ENCODE measurements around the gene NISCH. TPM values are rescaled to one million over a fixed set of nuclear protein-coding genes. Genes with fewer than 3 reads are reported as not detected.

Gene NISCH
- total and polyA plus RNA-seq, 2 experiments from 2014 or later, result 18.4 to 76.4 TPM

- H3K4me3 ChIP-seq, result no peak overlapping the region
- H3K36me3 ChIP-seq (ENCODE audit: insufficient read depth), result peaks cover 22% of the 10 kb centered on the region; the same call in 1 of the 2 replicates
- peaks cover 24% of the 10 kb centered on the region for H4K20me1 ChIP-seq (replicated peaks; ENCODE audit: insufficient read depth)
- no peaks in the 10 kb centered on the region for H3K9me2 ChIP-seq (ENCODE audit: insufficient read depth)
- H3K27ac ChIP-seq (ENCODE audit: low read depth), result no peak overlapping the region
- H3K9me3 Mint-ChIP-seq, result no peaks in the 10 kb centered on the region
- no peak for DNase-seq (ENCODE audit: low spot score)
- peak overlapping the region; percentile 88 for H3K4me3 Mint-ChIP-seq
- H3K4me1 Mint-ChIP-seq, result peaks cover 39% of the 10 kb centered on the region
- H3K4me1 ChIP-seq (ENCODE audit: insufficient read depth), result peaks cover 24% of the 10 kb centered on the region
- peaks cover 24% of the 10 kb centered on the region for H3K36me3 Mint-ChIP-seq (ENCODE audit: low read depth)
- H3K27ac Mint-ChIP-seq, result no peak overlapping the region
- TF ChIP-seq CREB1 (CRISPR knock-in tag; IDR thresholded peaks at IDR 0.05; ENCODE audit: low read depth) (no peak), ZNF331 (CRISPR knock-in tag; IDR thresholded peaks at IDR 0.05; ENCODE audit: low read depth) (no peak), NANOG (IDR thresholded peaks at IDR 0.05; ENCODE audit: borderline replicate concordance) (no peak), REST (IDR thresholded peaks at IDR 0.05; ENCODE audit: unreplicated experiment) (no peak), ETS1 (IDR thresholded peaks at IDR 0.05) (no peak), JUNB (IDR thresholded peaks at IDR 0.05; ENCODE audit: unreplicated experiment) (no peak), STAT1 (IDR thresholded peaks at IDR 0.05; ENCODE audit: unreplicated experiment) (no peak), ZNF462 (CRISPR knock-in tag; IDR thresholded peaks at IDR 0.05) (no peak)
- H3K79me2 ChIP-seq (replicated peaks; ENCODE audit: insufficient read depth), result peaks cover 29% of the 10 kb centered on the region
- H3F3A ChIP-seq (replicated peaks; ENCODE audit: low read depth), result no peaks in the 10 kb centered on the region; the same call in 1 of the 2 replicates
- peaks cover 10% of the 10 kb centered on the region for H3K27me3 Mint-ChIP-seq (ENCODE audit: insufficient read depth, low read depth, poor library complexity)
- no peaks in the 10 kb centered on the region for H3K27me3 ChIP-seq (ENCODE audit: insufficient read depth)
- H2AFZ ChIP-seq, result peak overlapping the region; percentile 96; the same call in 1 of the 2 replicates
- peak overlapping the region; percentile 91 for H3K4me2 ChIP-seq
- no peak for ATAC-seq
Observed at GRCh38 chr3:52454250-52454937, 1.0 kb upstream of the NISCH start.

Measured in GM23338 (cell line).